Sigmoid colon (tissue), 4 donors: ENCODE measurements around the gene RBM28.

ENCODE experiments used
- EP300 ChIP-seq, 4 donors: sonication (generic); formaldehyde crosslinking; IDR thresholded peaks; one replicate each; pipeline ENCODE4 v1.6.1; 2017; ENCODE audit warnings: antibody characterized with exemption in 4 of 4
- POLR2A ChIP-seq, 2 donors: fragments of 450-650 bp; IDR thresholded peaks; one replicate each; pipeline ENCODE4 v1.6.1; 2016; ENCODE audit warnings: antibody characterized with exemption in 2 of 2, mild to moderate bottlenecking in 2 of 2, moderate library complexity in 2 of 2
- TF ChIP-seq, protein P1 (sequence below), 4 experiments: fragments of 450-650 bp in 3 of 4; fragments of 200-600 bp in 1 of 4; IDR thresholded peaks; one replicate each; pipeline ENCODE4 v1.5.1; 2016 to 2019; ENCODE audit warnings: antibody characterized with exemption in 4 of 4, mild to moderate bottlenecking in 3 of 4, moderate library complexity in 2 of 4

DNA sequence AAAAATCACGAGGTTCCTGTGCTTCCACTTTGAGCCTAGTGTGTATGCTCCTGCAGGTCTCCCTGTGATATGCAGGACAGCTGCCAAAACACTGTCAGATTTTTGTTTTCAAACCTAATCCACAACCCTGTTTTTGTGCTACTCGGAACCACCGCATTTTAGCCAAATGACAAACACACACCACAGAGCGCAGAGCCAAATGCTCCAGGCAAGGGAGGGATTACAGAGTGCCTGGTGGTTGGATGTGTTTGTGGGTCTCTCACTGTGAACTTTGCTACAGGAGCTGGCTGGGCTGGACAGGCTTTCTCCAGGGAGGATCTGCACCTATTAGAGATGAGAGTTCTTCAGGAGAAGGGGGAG lies 5.7 kb upstream of the RBM28 start:
- TF ChIP-seq, protein P1, sequence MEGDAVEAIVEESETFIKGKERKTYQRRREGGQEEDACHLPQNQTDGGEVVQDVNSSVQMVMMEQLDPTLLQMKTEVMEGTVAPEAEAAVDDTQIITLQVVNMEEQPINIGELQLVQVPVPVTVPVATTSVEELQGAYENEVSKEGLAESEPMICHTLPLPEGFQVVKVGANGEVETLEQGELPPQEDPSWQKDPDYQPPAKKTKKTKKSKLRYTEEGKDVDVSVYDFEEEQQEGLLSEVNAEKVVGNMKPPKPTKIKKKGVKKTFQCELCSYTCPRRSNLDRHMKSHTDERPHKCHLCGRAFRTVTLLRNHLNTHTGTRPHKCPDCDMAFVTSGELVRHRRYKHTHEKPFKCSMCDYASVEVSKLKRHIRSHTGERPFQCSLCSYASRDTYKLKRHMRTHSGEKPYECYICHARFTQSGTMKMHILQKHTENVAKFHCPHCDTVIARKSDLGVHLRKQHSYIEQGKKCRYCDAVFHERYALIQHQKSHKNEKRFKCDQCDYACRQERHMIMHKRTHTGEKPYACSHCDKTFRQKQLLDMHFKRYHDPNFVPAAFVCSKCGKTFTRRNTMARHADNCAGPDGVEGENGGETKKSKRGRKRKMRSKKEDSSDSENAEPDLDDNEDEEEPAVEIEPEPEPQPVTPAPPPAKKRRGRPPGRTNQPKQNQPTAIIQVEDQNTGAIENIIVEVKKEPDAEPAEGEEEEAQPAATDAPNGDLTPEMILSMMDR (IDR thresholded peaks at IDR 0.05), result no peak
- no peak for TF ChIP-seq POLR2A (IDR thresholded peaks at IDR 0.05)
- TF ChIP-seq EP300 (IDR thresholded peaks at IDR 0.05), result no peak
